Right cardiac atrium (tissue), 5 donors: Measurements from ENCODE around the gene SLC8B1. TPM values are rescaled to one million over a fixed set of nuclear protein-coding genes. Genes with fewer than 3 reads are reported as not detected.

ENCODE experiments used
- ATAC-seq, 2 donors: fragments of 200-7000 bp; cut with Tn5 transposase; one replicate each; pipeline versions ENCODE4 v1.8.0 to v1.9.1; 2020; ENCODE audit warnings: moderate library complexity in 2 of 2, mild to moderate bottlenecking in 1 of 2
- DNase-seq, 3 donors: peaks; one replicate each; pipeline ENCODE4 v3.0.0-alpha.2; 2020
- H3K27ac ChIP-seq: one replicate; pipeline ENCODE4 v1.5.1; 2013; ENCODE audit warnings: mild to moderate bottlenecking, low read length, control low read depth, moderate library complexity
- H3K27me3 ChIP-seq: one replicate; pipeline ENCODE4 v1.6.1; 2013; ENCODE audit not compliant: control insufficient read depth, insufficient read depth
- H3K4me1 ChIP-seq: one replicate; pipeline ENCODE4 v1.6.1; 2013; ENCODE audit warnings: low read length; ENCODE audit not compliant: control insufficient read depth, insufficient read depth
- H3K4me3 ChIP-seq: one replicate; pipeline ENCODE4 v1.5.1; 2013; ENCODE audit warnings: low read length, control low read depth
- H3K9me3 ChIP-seq: one replicate; pipeline ENCODE4 v1.6.1; 2013; ENCODE audit warnings: low read length; ENCODE audit not compliant: control insufficient read depth
- WGBS: extraction: QIAGEN DNeasy Blood & Tissue Kit; methylation state at CpG from one replicate; pipeline ENCODE4 v1.1.7; 2013; 5-methylcytosine and 5-hydroxymethylcytosine counted together
- intact Hi-C, 4 donors: fragments of 100-400 bp; cut with DNase I; formaldehyde crosslinking; loops; one replicate each; pipeline versions ENCODE4 v1.11.0 to v1.14.0; 2022 to 2023
- polyA plus RNA-seq: library from polyadenylated mRNA; stranded (reverse); fragments of 200-250 nt; gene quantifications from one replicate; pipeline ENCODE4 v1.2.3, GENCODE V29; 2013
- total RNA-seq, 4 donors: library from RNA; stranded (reverse); fragmentation: NEBNext Ultra II Directional; extraction: Animal tissue kit (Norgen Biotek cat#: 25700); gene quantifications; one replicate each; pipeline ENCODE4 v1.2.1, GENCODE V29; 2021
- donor health status: healthy with polysubstance abuse.
- donor health status: DM: no; HTN: yes; CAD: no.
- donor health status: DM: no; HTN: no; CAD: no.
- donor health status: DM: no; HTN: yes; CAD: no; lungs with severe emphysema.
- donor health status: DM: yes; HTN: yes; CAD: no.

SLC8B1 gene
- total and polyA plus RNA-seq, 5 donors = 10.8 to 16.0 (median 13.2) TPM

GRCh38 chr12:113268621-113269020, 66.3 kb downstream of the SLC8B1 start:
- no peaks in the 10 kb centered on the region for H3K27me3 ChIP-seq
- H3K27ac ChIP-seq = no peak overlapping the region
- peak in 2 of 3 donors; percentile 42 to 49 for DNase-seq
- intact Hi-C loops = no loop called here
- no peak for ATAC-seq
- 94% methylated on average over 19 of the region's 19 CpGs for WGBS
- peaks cover 5% of the 10 kb centered on the region for H3K4me1 ChIP-seq
- no peaks in the 10 kb centered on the region for H3K9me3 ChIP-seq
- no peak overlapping the region for H3K4me3 ChIP-seq

GRCh38 chr12:113268136-113268535, 66.8 kb downstream of the SLC8B1 start:
- intact Hi-C loops = no loop called here
- Histone ChIP-seq H3K9me3 (no peaks in the 10 kb centered on the region), H3K4me1 (peaks cover 5% of the 10 kb centered on the region), H3K27ac (no peak overlapping the region), H3K4me3 (no peak overlapping the region), H3K27me3 (no peaks in the 10 kb centered on the region)
- peak in 2 of 3 donors; percentile 23 to 26 for DNase-seq
- no peak for ATAC-seq
- 95% methylated on average over 12 of the region's 12 CpGs for WGBS

- ATAC-seq (no peak), DNase-seq (peak in 2 of 3 donors; percentile 16 to 36)
- Histone ChIP-seq H3K9me3 (no peaks in the 10 kb centered on the region), H3K27me3 (no peaks in the 10 kb centered on the region), H3K27ac (no peak overlapping the region), H3K4me3 (no peak overlapping the region), H3K4me1 (peaks cover 7% of the 10 kb centered on the region)
- intact Hi-C loops = no loop called here
- WGBS = 95% methylated on average over 7 of the region's 7 CpGs
Observed at GRCh38 chr12:113267621-113268020, 67.3 kb downstream of the SLC8B1 start.

GRCh38 chr12:113266106-113266895, 68.6 kb downstream of the SLC8B1 start:
- ATAC-seq = no peak
- 96% methylated on average over 23 of the region's 23 CpGs for WGBS

GRCh38 chr12:113263431-113263963, 71.4 kb downstream of the SLC8B1 start:
- Histone ChIP-seq H3K4me1 (peaks cover 13% of the 10 kb centered on the region), H3K4me3 (no peak overlapping the region), H3K27me3 (no peaks in the 10 kb centered on the region), H3K9me3 (no peaks in the 10 kb centered on the region), H3K27ac (no peak overlapping the region)
- DNase-seq (peak in 2 of 3 donors; percentile 9 to 10), ATAC-seq (no peak)
- intact Hi-C loops = loop anchor here in 1 of 4 donors (5.0 kb wide), 1 partner anchor 41 kb away; the partner anchor contains the start of gene TPCN1
- 97% methylated on average over 9 of the region's 9 CpGs for WGBS

More at GRCh38 chr12:113266106-113266895, 68.6 kb downstream of the SLC8B1 start:
- H3K27me3 ChIP-seq = no peaks in the 10 kb centered on the region
- H3K9me3 ChIP-seq = no peaks in the 10 kb centered on the region
- H3K27ac ChIP-seq = no peak overlapping the region
- H3K4me3 ChIP-seq = no peak overlapping the region
- intact Hi-C loops = no loop called here
- DNase-seq = peak in 2 of 3 donors; percentile 36 to 38
- peaks cover 6% of the 10 kb centered on the region for H3K4me1 ChIP-seq

- intact Hi-C loops = loop anchor here in 1 of 4 donors (5.0 kb wide), 1 partner anchor 40 kb away; the partner anchor contains the start of gene TPCN1
- Histone ChIP-seq H3K9me3 (no peaks in the 10 kb centered on the region), H3K4me1 (peaks cover 15% of the 10 kb centered on the region), H3K27me3 (no peaks in the 10 kb centered on the region), H3K27ac (no peak overlapping the region), H3K4me3 (no peak overlapping the region)
- DNase-seq = peak in 1 of 3 donors; percentile 26
- no peak for ATAC-seq
Observed at GRCh38 chr12:113262710-113263109, 72.2 kb downstream of the SLC8B1 start.

- intact Hi-C loops = loop anchor here in 1 of 4 donors (5.0 kb wide), 1 partner anchor 40 kb away; the partner anchor contains the start of gene TPCN1
Observed at GRCh38 chr12:113261847-113262470, 73.0 kb downstream of the SLC8B1 start.

GRCh38 chr12:113260636-113261300, 74.1 kb downstream of the SLC8B1 start:
- H3K27me3 ChIP-seq = no peaks in the 10 kb centered on the region
- ATAC-seq (no peak), DNase-seq (peak in 2 of 3 donors; percentile 18 to 27)
- no peak overlapping the region for H3K4me3 ChIP-seq
- H3K4me1 ChIP-seq = peaks cover 15% of the 10 kb centered on the region
- intact Hi-C loops = loop anchor here in 1 of 4 donors (5.0 kb wide), 1 partner anchor 38 kb away; the partner anchor contains the start of gene TPCN1
- WGBS = 68% methylated on average over 12 of the region's 12 CpGs
- peak overlapping the region; percentile 89 for H3K27ac ChIP-seq
- no peaks in the 10 kb centered on the region for H3K9me3 ChIP-seq

More at GRCh38 chr12:113261847-113262470, 73.0 kb downstream of the SLC8B1 start:
- H3K4me3 ChIP-seq = no peak overlapping the region
- H3K4me1 ChIP-seq = peaks cover 15% of the 10 kb centered on the region
- ATAC-seq = no peak
- H3K9me3 ChIP-seq = no peaks in the 10 kb centered on the region
- 63% methylated on average over 6 of the region's 6 CpGs for WGBS
- no peaks in the 10 kb centered on the region for H3K27me3 ChIP-seq
- no peak overlapping the region for H3K27ac ChIP-seq
- DNase-seq = peak in 2 of 3 donors; percentile 4 to 5

GRCh38 chr12:113260127-113260526, 74.8 kb downstream of the SLC8B1 start:
- Histone ChIP-seq H3K4me3 (no peak overlapping the region), H3K27ac (peak overlapping the region; percentile 89), H3K4me1 (peaks cover 15% of the 10 kb centered on the region), H3K27me3 (no peaks in the 10 kb centered on the region), H3K9me3 (no peaks in the 10 kb centered on the region)
- ATAC-seq (peak; percentile 26 to 35), DNase-seq (peak in 2 of 3 donors; percentile 50 to 51)
- intact Hi-C loops = loop anchor here in 1 of 4 donors (5.0 kb wide), 1 partner anchor 38 kb away; the partner anchor contains the start of gene TPCN1
- 44% methylated on average over 5 of the region's 5 CpGs for WGBS

- DNase-seq = no peak
- Histone ChIP-seq H3K27ac (no peak overlapping the region), H3K4me3 (no peak overlapping the region), H3K4me1 (peaks cover 13% of the 10 kb centered on the region), H3K27me3 (no peaks in the 10 kb centered on the region), H3K9me3 (no peaks in the 10 kb centered on the region)
- ATAC-seq = no peak
- intact Hi-C loops = no loop called here
Observed at GRCh38 chr12:113257564-113257963, 77.3 kb downstream of the SLC8B1 start.
